Ramos (cell line): ENCODE results near the gene APOO.

Experiments
- in situ Hi-C: fragments of 300-500 bp; cut with MboI; formaldehyde crosslinking; loops from one replicate; pipeline ENCODE4 v1.14.3; 2022; ENCODE audit warnings: low sequenced_read_pairs; ENCODE audit not compliant: unreplicated experiment

APOO gene

GRCh38 chrX:23822841-23823240 is 84.9 kb downstream of the APOO start:
- in situ Hi-C loops, result no loop called here

DNA sequence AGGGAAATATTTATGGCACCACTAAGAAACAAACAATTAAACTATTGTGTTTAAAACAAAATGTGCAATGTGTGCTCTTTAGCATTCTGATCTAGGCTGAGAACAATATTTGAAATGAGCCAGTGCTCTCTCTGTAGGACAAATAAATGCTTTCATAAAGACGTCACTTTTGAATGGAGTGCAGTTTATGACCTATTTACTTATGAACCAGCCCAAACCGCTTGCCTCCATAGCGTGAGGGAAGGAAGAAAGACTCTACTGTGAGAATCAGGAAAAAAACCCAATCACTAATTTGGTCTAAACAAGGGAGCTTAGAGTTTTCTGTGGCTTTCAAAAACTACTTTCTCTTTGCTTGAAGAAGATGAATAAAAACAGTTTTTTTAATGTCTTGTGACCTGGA is 85.3 kb downstream of the APOO start:
- in situ Hi-C loops, result no loop called here

DNA sequence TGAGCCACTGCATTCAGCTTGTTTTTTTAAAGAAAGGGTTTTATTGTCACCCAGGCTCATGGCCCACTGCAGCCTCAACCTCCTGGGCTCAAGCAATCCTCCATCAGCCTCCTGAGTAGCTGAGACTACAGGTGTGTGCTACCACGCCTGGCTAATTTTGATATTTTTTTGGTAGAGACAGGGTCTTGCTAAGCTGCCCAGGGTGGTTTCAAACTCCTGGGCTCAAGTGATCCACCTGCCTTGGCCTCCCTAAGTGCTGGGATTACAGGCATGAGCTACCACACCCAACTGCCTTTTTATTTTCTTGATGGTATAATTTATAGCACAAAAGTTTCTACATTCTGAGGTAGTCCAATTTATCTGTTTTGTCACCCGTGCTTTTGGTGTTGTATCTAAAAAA is 85.9 kb downstream of the APOO start:
- in situ Hi-C loops, result no loop called here

DNA sequence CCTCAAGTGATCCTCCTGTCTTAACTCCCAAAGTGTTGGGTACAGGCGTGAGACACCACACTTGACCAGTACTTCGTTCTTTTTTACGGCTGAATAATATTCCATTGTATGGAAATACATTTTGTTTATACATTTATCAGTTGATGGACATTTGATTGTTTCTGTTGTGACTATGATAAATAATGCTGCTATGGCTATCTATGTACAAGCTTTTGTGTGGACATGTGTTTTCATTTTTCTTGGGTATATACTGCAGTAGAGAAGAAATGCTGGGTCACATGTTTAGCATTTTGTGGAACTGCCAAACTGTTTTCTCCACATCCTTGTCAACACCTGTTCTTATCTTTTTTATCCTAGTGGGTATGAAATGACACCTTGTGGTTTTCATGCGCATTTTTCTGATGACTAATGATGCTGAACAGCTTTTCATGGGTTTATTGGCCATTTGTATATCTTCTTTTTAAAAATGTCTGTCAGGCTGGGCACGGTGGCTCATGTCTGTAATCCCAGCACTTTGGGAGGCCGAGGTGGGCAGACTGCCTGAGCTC is 87.4 kb downstream of the APOO start:
- in situ Hi-C loops, result no loop called here

DNA sequence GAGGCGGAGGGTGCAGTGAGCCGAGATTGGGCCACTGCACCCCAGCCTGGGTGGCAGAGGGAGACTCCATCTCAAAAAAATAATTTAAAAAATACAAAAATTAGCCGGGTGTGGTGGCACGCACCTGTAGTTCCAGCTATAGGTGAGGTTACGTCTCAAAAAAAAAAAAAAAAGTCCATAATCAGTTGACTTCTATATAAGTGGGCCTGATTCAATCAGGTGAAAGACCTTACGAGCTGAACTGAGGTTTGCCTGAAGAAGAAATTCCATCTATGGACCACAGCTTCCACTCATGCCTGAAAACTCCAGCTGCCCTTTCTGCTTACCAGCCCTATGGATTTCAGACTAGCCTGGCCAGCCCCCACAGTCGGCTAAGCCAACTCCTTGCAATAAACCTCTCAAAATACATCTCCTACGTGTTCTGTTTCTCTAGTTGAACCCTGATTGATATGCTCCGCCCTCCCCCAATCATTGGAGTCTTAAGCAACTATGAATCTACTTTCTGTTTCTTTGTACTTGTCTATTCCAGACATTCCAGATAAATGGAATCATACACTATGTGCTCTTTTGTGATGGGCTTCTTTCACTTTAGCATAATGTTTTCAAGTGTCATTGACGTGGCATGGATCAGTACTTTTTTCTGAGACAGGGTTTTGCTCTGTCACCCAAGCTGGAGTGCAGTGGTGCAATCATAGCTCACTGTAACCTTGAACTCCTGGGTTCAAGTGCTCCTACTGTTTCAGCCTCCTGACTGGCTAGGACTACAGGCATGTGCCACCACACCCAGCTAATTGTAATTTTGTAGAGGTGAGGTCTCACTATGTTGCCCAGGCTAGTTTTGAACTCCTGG is 88.1 kb downstream of the APOO start:
- in situ Hi-C loops, result no loop called here

DNA sequence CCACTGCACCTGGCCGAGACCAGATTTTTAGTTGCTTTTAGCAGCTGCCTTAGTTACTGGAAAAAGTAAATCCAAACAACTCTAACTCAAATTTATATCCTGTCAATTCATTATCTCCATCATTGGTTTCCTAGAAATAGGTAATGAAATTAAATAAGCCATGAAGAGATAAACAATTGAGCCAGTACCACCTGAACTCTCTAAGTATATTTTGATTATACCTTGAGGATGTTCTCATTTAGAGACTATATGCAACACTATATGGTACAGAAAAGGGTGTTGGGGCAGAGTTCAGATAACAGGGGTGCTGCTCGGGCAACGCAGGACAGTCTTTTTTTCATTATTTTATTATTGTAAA is 89.8 kb downstream of the APOO start:
- in situ Hi-C loops, result no loop called here

DNA sequence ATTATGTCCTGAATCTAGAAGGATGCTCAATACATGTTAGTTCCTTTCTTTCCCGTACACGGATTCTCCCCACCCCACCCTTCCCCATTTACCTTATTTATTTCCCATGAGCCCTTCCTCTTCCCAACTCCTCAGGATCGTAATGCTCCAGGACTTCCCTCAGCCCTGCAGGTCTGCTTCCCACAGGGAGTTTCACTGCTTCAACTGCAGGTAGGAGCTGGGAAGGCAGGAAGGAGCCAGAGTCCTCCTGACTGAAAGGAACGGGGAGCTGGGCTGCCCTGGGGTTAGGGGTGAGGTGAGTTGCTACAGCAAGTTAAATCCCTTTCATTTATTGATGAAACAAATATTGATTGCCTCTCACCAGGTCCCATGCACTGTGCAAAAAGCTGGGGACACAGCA is 91.6 kb downstream of the APOO start:
- in situ Hi-C loops, result no loop called here

- in situ Hi-C loops, result no loop called here
Measured at GRCh38 chrX:23815376-23815775, 92.4 kb downstream of the APOO start.

- in situ Hi-C loops, result no loop called here
Measured at GRCh38 chrX:23813808-23814207, 93.9 kb downstream of the APOO start.

- in situ Hi-C loops, result no loop called here
Measured at GRCh38 chrX:23811656-23812055, 96.1 kb downstream of the APOO start.

- in situ Hi-C loops, result no loop called here
Measured at GRCh38 chrX:23811108-23811651, 96.6 kb downstream of the APOO start.

GRCh38 chrX:23810279-23810678 is 97.5 kb downstream of the APOO start:
- in situ Hi-C loops, result no loop called here

DNA sequence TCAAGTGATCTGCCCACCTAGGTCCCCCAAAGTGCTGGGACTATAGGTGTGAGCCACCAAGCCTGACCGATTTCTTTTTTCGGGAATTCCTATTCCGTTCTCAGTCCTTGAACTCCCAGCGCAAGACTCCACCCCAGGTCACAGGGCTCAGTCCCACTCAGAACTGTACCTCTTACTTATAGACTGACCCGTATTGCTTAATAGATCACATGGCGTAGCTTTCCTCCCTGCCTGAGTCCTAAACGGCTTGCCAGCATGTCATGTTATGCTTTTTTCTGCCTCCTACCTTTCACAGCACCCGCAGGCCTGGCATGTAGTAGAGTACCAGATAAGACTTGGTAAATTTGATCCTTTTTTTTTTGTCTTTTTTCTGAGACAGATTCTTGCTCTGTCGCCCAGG is 102.3 kb downstream of the APOO start:
- in situ Hi-C loops, result no loop called here

GRCh38 chrX:23804578-23804977 is 103.2 kb downstream of the APOO start:
- in situ Hi-C loops, result no loop called here

GRCh38 chrX:23803931-23804381 is 103.8 kb downstream of the APOO start:
- in situ Hi-C loops, result no loop called here

DNA sequence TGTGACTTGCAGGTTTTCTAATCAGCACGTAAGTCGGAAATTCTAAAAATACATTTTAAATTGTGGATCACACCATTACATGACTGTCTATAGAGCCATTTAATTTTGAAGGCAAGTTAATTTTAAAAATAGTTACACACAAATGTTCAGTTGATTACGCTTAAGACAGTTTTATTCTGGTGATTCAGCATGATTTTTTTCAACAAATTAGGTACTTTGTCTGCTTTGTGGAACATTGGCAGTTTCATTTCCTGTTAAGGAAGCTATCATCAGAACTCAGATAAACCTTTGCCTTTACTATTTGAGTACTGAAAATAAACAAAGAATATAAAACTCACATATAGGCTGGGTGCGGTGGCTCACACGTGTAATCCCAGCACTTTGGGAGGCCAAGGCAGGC is 105.3 kb downstream of the APOO start:
- in situ Hi-C loops, result no loop called here

DNA sequence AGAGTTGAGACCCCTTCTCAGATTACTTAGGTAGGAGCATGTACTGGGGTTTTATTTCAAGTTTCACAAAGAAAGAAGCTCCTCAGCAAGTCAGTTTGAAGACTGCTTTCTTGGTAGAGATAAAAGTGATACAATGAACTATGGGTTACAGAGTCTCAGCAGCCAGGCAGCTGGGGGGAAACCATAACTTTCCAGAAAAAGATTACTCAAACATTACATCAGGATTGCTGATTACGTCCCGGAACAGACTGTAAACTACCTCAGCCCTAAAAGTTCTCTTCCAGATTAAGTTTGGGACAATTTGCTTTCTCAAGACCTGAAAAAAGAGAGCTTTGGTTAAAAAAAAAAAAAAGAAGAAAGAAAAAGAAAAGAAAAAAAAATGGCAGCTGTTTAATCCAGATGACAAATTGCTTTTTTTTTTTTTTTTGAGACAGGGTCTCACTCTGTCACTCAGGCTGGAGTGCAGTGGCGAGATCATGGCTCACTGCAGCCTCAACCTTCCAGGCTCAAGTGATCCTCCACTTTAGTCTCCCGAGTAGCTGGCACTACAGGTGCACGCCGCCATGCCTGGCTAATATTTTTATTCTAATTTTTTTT is 108.2 kb downstream of the APOO start:
- in situ Hi-C loops, result no loop called here

GRCh38 chrX:23797371-23798128 is 110.2 kb downstream of the APOO start:
- in situ Hi-C loops, result no loop called here

DNA sequence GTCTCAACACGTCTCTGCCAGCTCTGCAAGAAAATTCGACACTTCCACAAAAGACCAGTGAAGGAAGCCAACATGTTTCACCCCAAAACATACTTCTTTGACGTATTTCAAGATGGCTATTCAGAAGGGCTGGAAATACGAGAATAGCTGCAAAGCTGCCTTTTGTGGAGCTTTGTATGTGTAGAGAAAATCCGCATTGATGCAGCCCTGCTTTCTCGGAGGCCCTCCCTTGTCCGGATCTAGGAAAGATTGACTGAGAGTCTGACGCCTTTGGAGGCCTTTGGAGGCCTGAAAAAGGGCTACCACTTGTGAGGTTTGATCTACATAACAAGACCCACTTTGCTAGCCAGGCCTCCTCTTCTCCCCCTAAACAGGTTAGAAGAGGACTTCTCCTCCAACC is 112.5 kb downstream of the APOO start:
- in situ Hi-C loops, result no loop called here

- in situ Hi-C loops, result no loop called here
Measured at GRCh38 chrX:23792861-23793553, 114.7 kb downstream of the APOO start.
